ENCODE results near the gene TRIOBP. TPM values are rescaled to one million over a fixed set of nuclear protein-coding genes. Genes with fewer than 3 reads are reported as not detected.

TRIOBP gene
- total RNA-seq, 2 donors from 2014 or later: 14.3 to 18.8 TPM

GRCh38 chr22:37746366-37747079 is 49.7 kb downstream of the TRIOBP start:
- H3K36me3 Mint-ChIP-seq (ENCODE audit: low read depth): no peaks in the 10 kb centered on the region
- peak in 1 of 3 donors; percentile 21 for DNase-seq
- H3K4me1 Mint-ChIP-seq: peaks cover 15% of the 10 kb centered on the region

GRCh38 chr22:37747080-37747714 is 50.3 kb downstream of the TRIOBP start:
- H3K4me3 Mint-ChIP-seq: peak overlapping the region; percentile 90
- H3K27me3 Mint-ChIP-seq: no peaks in the 10 kb centered on the region
- no peaks in the 10 kb centered on the region for H3K9me3 ChIP-seq (ENCODE audit: control insufficient read depth, low read length, poor library complexity, severe bottlenecking)
- no peaks in the 10 kb centered on the region for H3K36me3 Mint-ChIP-seq (ENCODE audit: low read depth)
- DNase-seq (no peak), ATAC-seq (no peak)
- peak overlapping the region; percentile 67 for H3K27ac Mint-ChIP-seq
- H3K4me1 Mint-ChIP-seq: peaks cover 15% of the 10 kb centered on the region

More at GRCh38 chr22:37746366-37747079, 49.7 kb downstream of the TRIOBP start:
- ATAC-seq: peak; percentile 61
- Mint-ChIP-seq H3K27me3 (no peaks in the 10 kb centered on the region), H3K4me3 (peak overlapping the region; percentile 90), H3K27ac (peak overlapping the region; percentile 85)
- H3K9me3 ChIP-seq (ENCODE audit: control insufficient read depth, low read length, poor library complexity, severe bottlenecking): no peaks in the 10 kb centered on the region

- Mint-ChIP-seq H3K27me3 (no peaks in the 10 kb centered on the region), H3K36me3 (ENCODE audit: low read depth) (no peaks in the 10 kb centered on the region), H3K4me3 (peak overlapping the region; percentile 90), H3K27ac (no peak overlapping the region), H3K4me1 (peaks cover 15% of the 10 kb centered on the region)
- no peaks in the 10 kb centered on the region for H3K9me3 ChIP-seq (ENCODE audit: control insufficient read depth, low read length, poor library complexity, severe bottlenecking)
- DNase-seq: no peak
- ATAC-seq: no peak
Measured at GRCh38 chr22:37747715-37748100, 50.9 kb downstream of the TRIOBP start.

GRCh38 chr22:37748659-37749058 is 51.8 kb downstream of the TRIOBP start:
- no peak overlapping the region for H3K4me3 Mint-ChIP-seq
- DNase-seq (no peak), ATAC-seq (no peak)
- H3K27me3 Mint-ChIP-seq: no peaks in the 10 kb centered on the region
- no peaks in the 10 kb centered on the region for H3K36me3 Mint-ChIP-seq (ENCODE audit: low read depth)
- no peaks in the 10 kb centered on the region for H3K9me3 ChIP-seq (ENCODE audit: control insufficient read depth, low read length, poor library complexity, severe bottlenecking)
- H3K4me1 Mint-ChIP-seq: peaks cover 15% of the 10 kb centered on the region
- H3K27ac Mint-ChIP-seq: no peak overlapping the region

GRCh38 chr22:37749226-37749625 is 52.4 kb downstream of the TRIOBP start:
- H3K4me3 Mint-ChIP-seq: no peak overlapping the region

GRCh38 chr22:37749831-37750595 is 53.2 kb downstream of the TRIOBP start:
- no peak overlapping the region for H3K4me3 Mint-ChIP-seq
- ATAC-seq (no peak), DNase-seq (no peak)
- H3K27ac Mint-ChIP-seq: no peak overlapping the region
- no peaks in the 10 kb centered on the region for H3K9me3 ChIP-seq (ENCODE audit: control insufficient read depth, low read length, poor library complexity, severe bottlenecking)
- peaks cover 13% of the 10 kb centered on the region for H3K4me1 Mint-ChIP-seq
- H3K36me3 Mint-ChIP-seq (ENCODE audit: low read depth): no peaks in the 10 kb centered on the region
- no peaks in the 10 kb centered on the region for H3K27me3 Mint-ChIP-seq

More at GRCh38 chr22:37749226-37749625, 52.4 kb downstream of the TRIOBP start:
- Mint-ChIP-seq H3K27me3 (no peaks in the 10 kb centered on the region), H3K36me3 (ENCODE audit: low read depth) (no peaks in the 10 kb centered on the region), H3K27ac (no peak overlapping the region), H3K4me1 (peaks cover 14% of the 10 kb centered on the region)
- H3K9me3 ChIP-seq (ENCODE audit: control insufficient read depth, low read length, poor library complexity, severe bottlenecking): no peaks in the 10 kb centered on the region
- no peak for ATAC-seq
- DNase-seq: no peak

- no peak for ATAC-seq
- H3K27ac Mint-ChIP-seq: no peak overlapping the region
- H3K4me3 Mint-ChIP-seq: no peak overlapping the region
Measured at GRCh38 chr22:37750596-37751162, 53.8 kb downstream of the TRIOBP start.

GRCh38 chr22:37751449-37752188 is 54.8 kb downstream of the TRIOBP start:
- H3K27me3 Mint-ChIP-seq: no peaks in the 10 kb centered on the region
- DNase-seq: no peak
- no peak overlapping the region for H3K4me3 Mint-ChIP-seq
- no peak overlapping the region for H3K27ac Mint-ChIP-seq
- no peaks in the 10 kb centered on the region for H3K36me3 Mint-ChIP-seq (ENCODE audit: low read depth)
- H3K9me3 ChIP-seq (ENCODE audit: control insufficient read depth, low read length, poor library complexity, severe bottlenecking): no peaks in the 10 kb centered on the region
- no peak for ATAC-seq
- peaks cover 8% of the 10 kb centered on the region for H3K4me1 Mint-ChIP-seq

More at GRCh38 chr22:37750596-37751162, 53.8 kb downstream of the TRIOBP start:
- Mint-ChIP-seq H3K4me1 (peaks cover 8% of the 10 kb centered on the region), H3K36me3 (ENCODE audit: low read depth) (no peaks in the 10 kb centered on the region), H3K27me3 (no peaks in the 10 kb centered on the region)
- H3K9me3 ChIP-seq (ENCODE audit: control insufficient read depth, low read length, poor library complexity, severe bottlenecking): no peaks in the 10 kb centered on the region
- no peak for DNase-seq

GRCh38 chr22:37752189-37753087 is 55.6 kb downstream of the TRIOBP start:
- Mint-ChIP-seq H3K4me3 (no peak overlapping the region), H3K27me3 (no peaks in the 10 kb centered on the region), H3K36me3 (ENCODE audit: low read depth) (no peaks in the 10 kb centered on the region), H3K4me1 (peaks cover 7% of the 10 kb centered on the region), H3K27ac (no peak overlapping the region)
- ATAC-seq (no peak), DNase-seq (no peak)
- no peaks in the 10 kb centered on the region for H3K9me3 ChIP-seq (ENCODE audit: control insufficient read depth, low read length, poor library complexity, severe bottlenecking)

GRCh38 chr22:37753746-37754145 is 56.9 kb downstream of the TRIOBP start:
- Mint-ChIP-seq H3K4me3 (no peak overlapping the region), H3K4me1 (peaks cover under 1% of the 10 kb centered on the region), H3K36me3 (ENCODE audit: low read depth) (no peaks in the 10 kb centered on the region), H3K27ac (no peak overlapping the region), H3K27me3 (no peaks in the 10 kb centered on the region)
- no peak for ATAC-seq
- no peaks in the 10 kb centered on the region for H3K9me3 ChIP-seq (ENCODE audit: control insufficient read depth, low read length, poor library complexity, severe bottlenecking)
- DNase-seq: no peak

GRCh38 chr22:37757663-37758062 is 60.8 kb downstream of the TRIOBP start:
- peaks cover 4% of the 10 kb centered on the region for H3K4me1 Mint-ChIP-seq
- no peak for DNase-seq
- no peak overlapping the region for H3K4me3 Mint-ChIP-seq
- peaks cover 2% of the 10 kb centered on the region for H3K36me3 Mint-ChIP-seq (ENCODE audit: low read depth)
- no peaks in the 10 kb centered on the region for H3K9me3 ChIP-seq (ENCODE audit: control insufficient read depth, low read length, poor library complexity, severe bottlenecking)
- H3K27ac Mint-ChIP-seq: no peak overlapping the region
- no peaks in the 10 kb centered on the region for H3K27me3 Mint-ChIP-seq
- ATAC-seq: no peak

- Mint-ChIP-seq H3K36me3 (ENCODE audit: low read depth) (peaks cover 2% of the 10 kb centered on the region), H3K4me3 (no peak overlapping the region), H3K4me1 (peaks cover 4% of the 10 kb centered on the region), H3K27me3 (no peaks in the 10 kb centered on the region), H3K27ac (no peak overlapping the region)
- ATAC-seq (no peak), DNase-seq (no peak)
- no peaks in the 10 kb centered on the region for H3K9me3 ChIP-seq (ENCODE audit: control insufficient read depth, low read length, poor library complexity, severe bottlenecking)
Measured at GRCh38 chr22:37758694-37759093, 61.8 kb downstream of the TRIOBP start.
